OCI-LY7 (cell line): ENCODE data around the gene INPP5A. TPM values are rescaled to one million over a fixed set of nuclear protein-coding genes. Genes with fewer than 3 reads are reported as not detected.

Experiments
- BruUV-seq: library from RNA; stranded (reverse); fragments of 400-500 nt; replicated peaks from 2 replicates; lab custom pipeline; 2021; lab: Mats Ljungman, UMichigan
- CTCF ChIA-PET: fragments of 300-600 bp; sonication (Branson Sonifier 250); formaldehyde crosslinking; loops from one replicate; lab custom pipeline; 2022; ENCODE audit warnings: antibody characterized with exemption; ENCODE audit not compliant: unreplicated experiment; lab: Charles Lee
- POLR2A ChIA-PET: fragments of 300-600 bp; sonication (Branson Sonifier 250); formaldehyde crosslinking; loops from one replicate; lab custom pipeline; 2022; ENCODE audit warnings: antibody characterized with exemption; lab: Charles Lee
- DNase-seq: peaks from one replicate; pipeline ENCODE4 v3.0.0-alpha.2; 2015; ENCODE audit warnings: low spot score
- H2AFZ ChIP-seq: fragments of 200-600 bp; sonication (generic), shearing (Covaris generic); 2 replicates; pipeline ENCODE4 v1.6.1; 2014; ENCODE audit warnings: mild to moderate bottlenecking, antibody characterized with exemption, low read length, moderate library complexity
- H3K27ac ChIP-seq: fragments of 200-600 bp; sonication (generic); 2 replicates; pipeline ENCODE4 v1.5.1; 2014; ENCODE audit warnings: mixed run types, low read depth, mild to moderate bottlenecking, moderate library complexity, low read length, inconsistent platforms; ENCODE audit not compliant: poor library complexity, severe bottlenecking
- H3K36me3 ChIP-seq: fragments of 200-600 bp; sonication (generic); 2 replicates; pipeline ENCODE4 v1.6.1; 2014; ENCODE audit warnings: mild to moderate bottlenecking, antibody characterized with exemption, low read length, moderate library complexity, mixed read lengths; ENCODE audit not compliant: insufficient read depth
- H3K4me1 ChIP-seq: fragments of 200-600 bp; sonication (generic); 2 replicates; pipeline ENCODE4 v1.5.1; 2014; ENCODE audit warnings: mild to moderate bottlenecking, low read length; ENCODE audit not compliant: insufficient read depth, poor library complexity, severe bottlenecking
- H3K4me2 ChIP-seq: fragments of 200-600 bp; sonication (generic); 2 replicates; pipeline ENCODE4 v1.6.1; 2014; ENCODE audit warnings: mild to moderate bottlenecking, low read length
- H3K4me3 ChIP-seq: fragments of 200-600 bp; sonication (generic); 2 replicates; pipeline ENCODE4 v1.5.1; 2014; ENCODE audit warnings: mild to moderate bottlenecking, low read depth, low read length; ENCODE audit not compliant: poor library complexity, severe bottlenecking
- H3K79me2 ChIP-seq: fragments of 200-600 bp; sonication (generic); 2 replicates; pipeline ENCODE4 v1.6.1; 2016; ENCODE audit warnings: low read depth, mild to moderate bottlenecking, low read length, moderate library complexity, mixed read lengths; ENCODE audit not compliant: insufficient read depth
- H3K9me2 ChIP-seq: fragments of 200-600 bp; sonication (generic); 2 replicates; pipeline ENCODE4 v1.6.1; 2016; ENCODE audit warnings: mild to moderate bottlenecking, low read length, mixed read lengths; ENCODE audit not compliant: insufficient read depth
- H3K9me3 ChIP-seq: fragments of 200-600 bp; sonication (generic); 2 replicates; pipeline ENCODE4 v1.6.1; 2014; ENCODE audit warnings: mild to moderate bottlenecking, mixed run types, low read length, mixed read lengths
- H4K20me1 ChIP-seq: fragments of 200-600 bp; sonication (generic); 2 replicates; pipeline ENCODE4 v1.6.1; 2014; ENCODE audit warnings: mild to moderate bottlenecking, antibody characterized with exemption, low read length, moderate library complexity, mixed read lengths; ENCODE audit not compliant: insufficient read depth
- EZH2phosphoT487 ChIP-seq: fragments of 200-600 bp; sonication (generic); IDR thresholded peaks from 2 replicates; pipeline ENCODE4 v1.6.1; 2018; ENCODE audit warnings: low read depth, borderline replicate concordance, mild to moderate bottlenecking, mixed run types, antibody characterized with exemption, low read length, moderate library complexity, mixed read lengths
- intact Hi-C: fragments of 100-400 bp; cut with micrococcal nuclease; formaldehyde crosslinking; loops from one replicate; pipeline ENCODE4 v1.10.0; 2022; ENCODE audit not compliant: unreplicated experiment
- total RNA-seq, 2 experiments: library from RNA; depleted of rRNA in 1 of 2; stranded (reverse); fragments of >200 nt in 1 of 2; shearing (Covaris generic) in 1 of 2; gene quantifications; 2 replicates each; pipeline ENCODE4 v1.2.3, GENCODE V29; 2014 to 2022
- TF ChIP-seq, protein P1 (sequence below): fragments of 200-600 bp; sonication (generic); conservative IDR thresholded peaks from 2 replicates; pipeline ENCODE4 v1.5.1; 2014; ENCODE audit warnings: mild to moderate bottlenecking, antibody characterized with exemption, low read length, moderate library complexity, mixed read lengths

The INPP5A gene
- total RNA-seq, 2 experiments from 2014 or later = 14.5 to 18.4 TPM

DNA sequence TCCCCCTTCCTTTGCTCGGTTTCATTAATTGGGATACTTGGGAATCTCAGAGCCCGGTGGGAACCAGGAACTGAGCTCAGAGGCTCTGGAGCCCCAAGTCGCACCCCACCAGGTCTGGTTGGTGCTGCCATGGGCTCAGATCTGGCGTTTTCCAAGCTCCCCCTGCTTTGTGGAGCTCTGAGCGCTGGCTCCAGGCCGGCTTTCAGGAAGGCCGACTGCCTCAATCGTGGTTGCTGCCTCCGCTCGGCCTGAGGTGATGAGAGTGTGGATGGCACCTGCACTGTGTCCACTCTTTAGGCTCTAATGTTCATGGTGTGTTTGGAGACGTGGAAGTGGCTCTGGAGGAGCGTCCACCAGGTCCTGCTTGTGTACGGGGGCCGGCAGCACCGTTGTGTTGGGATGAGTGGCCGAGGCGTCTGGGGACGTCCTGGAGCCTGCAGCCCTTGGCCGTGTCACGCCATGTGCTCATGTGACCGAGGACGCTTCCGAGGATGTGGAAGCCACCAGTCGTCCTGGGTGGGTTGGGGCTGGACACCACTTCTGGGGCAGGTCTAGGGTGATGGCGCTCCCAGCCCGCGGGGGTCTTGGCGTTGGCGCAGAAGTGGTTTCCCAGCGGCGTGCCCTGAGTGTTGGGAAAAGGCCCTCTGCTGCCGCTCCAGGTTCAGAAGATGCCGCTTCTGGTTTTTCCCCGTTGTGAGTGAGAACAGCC, 8.2 kb downstream of the INPP5A start:
- H4K20me1 ChIP-seq = no peaks in the 10 kb centered on the region
- CTCF ChIA-PET = no interaction called here
- intact Hi-C loops = no loop called here
- H2AFZ ChIP-seq = no peak overlapping the region
- POLR2A ChIA-PET = no interaction called here
- no peaks in the 10 kb centered on the region for H3K9me3 ChIP-seq
- H3K4me2 ChIP-seq = no peak overlapping the region
- DNase-seq = no peak
- H3K27ac ChIP-seq = no peak overlapping the region
- H3K4me3 ChIP-seq = no peak overlapping the region
- no peaks in the 10 kb centered on the region for H3K36me3 ChIP-seq
- no peaks in the 10 kb centered on the region for H3K9me2 ChIP-seq
- no peak for TF ChIP-seq EZH2phosphoT487
- TF ChIP-seq, protein P1, sequence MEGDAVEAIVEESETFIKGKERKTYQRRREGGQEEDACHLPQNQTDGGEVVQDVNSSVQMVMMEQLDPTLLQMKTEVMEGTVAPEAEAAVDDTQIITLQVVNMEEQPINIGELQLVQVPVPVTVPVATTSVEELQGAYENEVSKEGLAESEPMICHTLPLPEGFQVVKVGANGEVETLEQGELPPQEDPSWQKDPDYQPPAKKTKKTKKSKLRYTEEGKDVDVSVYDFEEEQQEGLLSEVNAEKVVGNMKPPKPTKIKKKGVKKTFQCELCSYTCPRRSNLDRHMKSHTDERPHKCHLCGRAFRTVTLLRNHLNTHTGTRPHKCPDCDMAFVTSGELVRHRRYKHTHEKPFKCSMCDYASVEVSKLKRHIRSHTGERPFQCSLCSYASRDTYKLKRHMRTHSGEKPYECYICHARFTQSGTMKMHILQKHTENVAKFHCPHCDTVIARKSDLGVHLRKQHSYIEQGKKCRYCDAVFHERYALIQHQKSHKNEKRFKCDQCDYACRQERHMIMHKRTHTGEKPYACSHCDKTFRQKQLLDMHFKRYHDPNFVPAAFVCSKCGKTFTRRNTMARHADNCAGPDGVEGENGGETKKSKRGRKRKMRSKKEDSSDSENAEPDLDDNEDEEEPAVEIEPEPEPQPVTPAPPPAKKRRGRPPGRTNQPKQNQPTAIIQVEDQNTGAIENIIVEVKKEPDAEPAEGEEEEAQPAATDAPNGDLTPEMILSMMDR = no peak
- H3K4me1 ChIP-seq = peaks cover 59% of the 10 kb centered on the region
- no peaks in the 10 kb centered on the region for H3K79me2 ChIP-seq
- no TSS peak for BruUV-seq

GRCh38 chr10:132546567-132547420, 9.2 kb downstream of the INPP5A start:
- intact Hi-C loops = no loop called here
- ChIA-PET POLR2A (no interaction called here), CTCF (no interaction called here)
- TF ChIP-seq, protein P1 = no peak
- no peak for TF ChIP-seq EZH2phosphoT487
- Histone ChIP-seq H3K36me3 (no peaks in the 10 kb centered on the region), H3K9me3 (no peaks in the 10 kb centered on the region), H3K27ac (no peak overlapping the region), H2AFZ (no peak overlapping the region), H3K79me2 (no peaks in the 10 kb centered on the region), H3K4me3 (no peak overlapping the region), H3K4me2 (no peak overlapping the region; the same call in 1 of the 2 replicates), H4K20me1 (no peaks in the 10 kb centered on the region), H3K4me1 (peaks cover 61% of the 10 kb centered on the region), H3K9me2 (no peaks in the 10 kb centered on the region)
- no TSS peak for BruUV-seq
- no peak for DNase-seq
